Activated T-helper 17 cell treated with anti-CD3 and anti-CD28 coated beads, Interleukin-2, amount 50 U/mL, for 72 hours (primary cell): ENCODE data around the gene MRGPRG. TPM values are rescaled to one million over a fixed set of nuclear protein-coding genes. Genes with fewer than 3 reads are reported as not detected.
A peak's percentile ranks its signal among the peaks of the same experiment; 100 is the strongest.
"Not testable (repeated sequence)": the region's sequence is repeated elsewhere in the genome, so short reads cannot be mapped to it uniquely, and the experiment has no call there.

ENCODE experiments used
- ATAC-seq: fragments of 150-1000 bp; cut with Tn5 transposase; replicated peaks from 2 replicates; pipeline ENCODE4 v1.10.0; 2021; ENCODE audit warnings: mild to moderate bottlenecking, moderate library complexity
- H3K27ac Mint-ChIP-seq: one replicate; pipeline ENCODE4 v1.8.0; 2022; ENCODE audit warnings: mixed read lengths
- H3K27me3 Mint-ChIP-seq: one replicate; pipeline ENCODE4 v1.8.0; 2022; ENCODE audit warnings: mixed read lengths
- H3K36me3 Mint-ChIP-seq: one replicate; pipeline ENCODE4 v1.8.0; 2022; ENCODE audit warnings: low read depth, mild to moderate bottlenecking, mixed read lengths
- H3K4me1 Mint-ChIP-seq: one replicate; pipeline ENCODE4 v1.8.0; 2022; ENCODE audit warnings: mixed read lengths
- H3K4me3 Mint-ChIP-seq: one replicate; pipeline ENCODE4 v1.8.0; 2022; ENCODE audit warnings: mild to moderate bottlenecking, mixed read lengths
- H3K9me3 Mint-ChIP-seq: one replicate; pipeline ENCODE4 v1.8.0; 2022; ENCODE audit warnings: mixed read lengths
- total RNA-seq, 2 donors: library from RNA; stranded (reverse); gene quantifications; one replicate each; pipeline ENCODE4 v1.2.3, GENCODE V29; 2022

The MRGPRG gene
- total RNA-seq, 2 donors from 2014 or later, result not detected

- H3K9me3 Mint-ChIP-seq, result no peaks in the 10 kb centered on the region
- H3K4me3 Mint-ChIP-seq, result peak overlapping the region; percentile 70
- H3K36me3 Mint-ChIP-seq, result no peaks in the 10 kb centered on the region
- peak; percentile 74 for ATAC-seq
- peaks cover 12% of the 10 kb centered on the region for H3K27me3 Mint-ChIP-seq
- peak overlapping the region; percentile 38 for H3K27ac Mint-ChIP-seq
- H3K4me1 Mint-ChIP-seq, result peaks cover 5% of the 10 kb centered on the region
These were observed 49.2 kb downstream of the MRGPRG start for GRCh38 chr11:3169255-3170043.

- Mint-ChIP-seq H3K4me3 (peak overlapping the region; percentile 70), H3K27me3 (peaks cover 14% of the 10 kb centered on the region)
- not testable (repeated sequence) for H3K36me3 Mint-ChIP-seq, H3K4me1 Mint-ChIP-seq, H3K27ac Mint-ChIP-seq, ATAC-seq, H3K9me3 Mint-ChIP-seq
These were observed 49.8 kb downstream of the MRGPRG start for GRCh38 chr11:3168742-3169254.

Other genes with a start within 250 kb of the MRGPRG start
- gene NAP1L4, start 226.5 kb downstream of the MRGPRG start, total RNA-seq, result 100 to 1,000 TPM; 301 to 344 TPM
- 10 to 100 TPM; 81.4 to 84.9 TPM for gene CARS1, start 161.4 kb downstream of the MRGPRG start, total RNA-seq
- gene OSBPL5, start 53.5 kb downstream of the MRGPRG start, total RNA-seq, result 1 to 10 TPM; 3.3 to 5.3 TPM
- gene MRGPRE, start 13.6 kb upstream of the MRGPRG start, total RNA-seq, result not detected
- 10 to 100 TPM; 24.1 to 37.9 TPM for gene ZNF195, start 160.3 kb upstream of the MRGPRG start, total RNA-seq